ENCODE data around the gene FOXI3.
"Not testable (repeated sequence)": the region's sequence is repeated elsewhere in the genome, so short reads cannot be mapped to it uniquely, and the experiment has no call there.

The FOXI3 gene

DNA sequence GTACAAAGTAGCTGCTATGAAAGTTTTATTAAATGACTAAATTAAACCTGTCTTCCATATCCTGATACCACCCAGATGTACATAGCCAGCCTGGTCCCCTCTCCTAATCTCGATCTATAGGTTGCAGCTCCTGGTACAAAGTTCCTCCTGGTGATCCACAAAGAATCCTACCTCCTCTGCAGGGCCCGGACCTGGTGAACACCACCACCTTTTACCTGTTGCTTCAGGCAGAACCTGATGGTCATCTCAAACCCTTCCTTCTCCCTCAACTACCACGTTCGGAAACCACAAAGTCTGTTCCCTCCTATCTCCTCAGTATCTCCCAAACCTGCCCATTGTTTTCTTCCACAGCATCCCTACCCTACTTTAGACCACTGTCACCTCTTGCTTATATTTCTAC is 15.5 kb downstream of the FOXI3 start:
- DNase-seq = no peak

DNA sequence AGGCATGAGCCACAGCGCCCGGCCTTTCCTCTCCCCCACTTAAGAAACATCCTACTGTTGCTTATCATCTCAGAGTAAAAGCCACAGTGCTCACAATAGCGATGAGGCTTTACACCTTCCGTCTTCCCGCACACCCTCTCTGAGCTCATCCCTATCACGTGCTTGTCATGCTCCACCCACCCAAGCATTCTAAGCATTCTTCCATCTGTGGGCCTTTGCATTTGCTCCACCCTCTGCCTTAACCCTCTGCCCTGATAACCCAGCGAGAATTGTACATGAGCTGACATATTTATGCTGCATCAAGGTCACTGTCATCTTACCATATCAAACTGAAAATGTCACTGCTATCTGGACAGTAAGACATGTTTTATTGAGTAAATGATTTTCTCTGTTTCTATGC is 22.6 kb downstream of the FOXI3 start:
- no peak for DNase-seq

DNA sequence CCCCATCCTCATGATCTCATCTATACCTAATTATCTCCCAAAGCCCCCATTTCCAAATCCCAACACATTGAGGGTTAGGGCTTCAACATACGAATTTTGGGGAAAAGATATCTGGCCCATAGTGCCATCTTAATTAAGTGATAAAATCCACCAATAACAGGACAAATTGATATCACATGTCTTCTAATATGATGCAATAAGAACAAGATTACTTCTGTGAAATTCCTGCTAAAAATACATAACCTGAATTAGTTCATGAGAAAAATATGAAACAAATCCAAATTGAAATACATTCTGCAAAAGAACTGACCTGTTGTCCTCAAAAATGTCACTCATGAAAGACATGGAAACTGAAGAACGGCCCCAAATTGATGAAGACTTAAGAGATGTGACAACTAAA is 28.8 kb downstream of the FOXI3 start:
- DNase-seq = no peak

DNA sequence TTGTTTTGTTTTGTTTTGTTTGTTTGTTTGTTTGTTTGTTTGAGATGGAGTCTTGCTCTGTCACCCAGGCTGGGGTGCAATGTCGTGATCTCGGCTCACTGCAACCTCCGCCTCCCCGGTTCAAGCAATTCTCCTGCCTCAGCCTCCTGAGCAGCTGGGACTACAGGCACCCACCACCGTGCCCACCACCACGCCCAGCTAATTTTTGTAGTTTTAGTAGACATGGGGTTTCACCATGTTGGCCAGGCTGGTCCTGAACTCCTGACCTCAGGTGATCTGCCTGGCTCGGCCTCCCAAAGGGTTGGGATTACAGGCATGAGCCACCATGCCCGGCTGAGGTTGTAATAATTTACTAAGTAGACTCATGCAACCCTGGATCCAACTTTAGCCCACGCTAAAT is 33.4 kb downstream of the FOXI3 start:
- DNase-seq = not testable (repeated sequence)

DNA sequence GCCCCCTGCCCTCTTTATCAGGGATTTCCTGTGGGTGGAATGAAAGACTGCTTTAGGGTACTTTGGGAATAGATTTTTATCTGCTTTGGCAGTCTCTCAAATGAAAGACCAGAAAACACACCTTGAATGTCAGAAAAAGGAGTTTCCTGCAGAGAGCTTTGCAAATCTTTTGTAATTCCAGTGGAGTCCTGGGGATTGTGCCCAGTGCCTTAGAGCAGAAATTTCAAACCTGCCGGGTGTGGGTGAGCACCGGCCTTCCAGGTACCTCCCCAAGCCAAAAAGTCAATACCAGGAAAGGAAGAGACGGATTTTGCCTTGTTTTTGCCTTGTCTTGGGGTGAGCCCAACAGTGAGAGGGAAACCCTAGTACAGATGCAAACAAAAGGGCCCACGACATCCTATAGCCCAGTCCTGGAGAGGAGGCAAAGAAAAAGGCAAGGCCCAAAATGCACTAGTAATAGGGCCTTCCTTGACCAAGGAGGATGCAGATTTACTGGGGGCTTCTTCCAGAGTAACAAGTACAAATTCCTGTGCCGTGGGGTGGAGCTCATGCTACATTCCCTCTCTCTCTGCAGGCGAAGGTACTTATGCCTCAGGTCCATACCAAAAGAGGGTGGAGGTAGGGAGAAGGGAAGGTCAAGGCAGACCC is 36.4 kb downstream of the FOXI3 start:
- no peak for DNase-seq

DNA sequence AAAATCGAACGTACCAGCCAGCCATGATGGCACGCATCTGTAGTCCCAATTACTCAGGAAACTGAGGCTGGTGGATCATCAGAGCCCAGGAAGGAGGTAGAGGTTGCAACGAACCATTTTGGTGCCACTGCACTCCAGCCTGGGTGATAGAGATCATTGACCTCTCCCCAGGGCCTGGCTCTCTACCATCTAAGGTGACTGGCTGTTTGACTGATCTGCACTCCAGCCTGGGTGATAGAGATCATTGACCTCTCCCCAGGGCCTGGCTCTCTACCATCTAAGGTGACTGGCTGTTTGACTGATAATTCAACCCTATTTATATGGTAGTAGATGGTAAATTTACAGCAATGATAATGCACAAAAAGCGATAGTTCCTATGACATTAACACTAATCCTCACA is 43.6 kb downstream of the FOXI3 start:
- DNase-seq = not testable (repeated sequence)

DNA sequence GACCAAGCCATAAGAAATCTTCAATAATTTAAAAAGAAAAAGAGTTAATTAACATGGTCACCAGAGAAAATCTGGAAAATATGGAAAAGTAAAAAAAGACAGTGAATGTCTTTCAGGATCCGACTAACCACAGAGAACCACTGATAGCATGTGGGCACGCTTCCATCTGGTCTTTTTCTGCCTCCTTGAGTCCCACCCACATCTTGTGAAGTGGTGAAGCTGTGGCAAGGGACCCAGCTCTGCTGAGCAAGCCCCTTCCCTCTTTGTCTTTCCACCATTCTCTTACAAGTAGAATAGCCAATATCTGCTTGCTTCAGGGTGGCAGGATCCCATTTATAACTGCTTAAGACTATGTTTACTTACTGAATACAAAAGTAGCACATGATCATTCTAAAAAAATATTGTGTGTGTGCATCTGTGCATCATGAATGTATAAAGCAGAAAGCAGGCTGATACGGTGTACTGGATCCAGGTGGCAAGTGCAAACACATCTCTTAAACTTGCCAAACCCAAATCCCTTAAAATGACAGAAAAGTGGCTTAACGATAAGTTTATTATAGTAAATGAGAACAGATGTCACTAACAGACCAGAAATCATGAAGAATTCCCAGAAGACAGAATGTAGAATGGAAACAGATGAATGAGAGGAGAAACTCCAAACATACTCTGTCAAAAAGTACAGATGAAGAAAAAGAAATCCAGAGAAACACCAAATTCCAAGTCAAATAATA is 52.3 kb downstream of the FOXI3 start:
- DNase-seq = no peak

DNA sequence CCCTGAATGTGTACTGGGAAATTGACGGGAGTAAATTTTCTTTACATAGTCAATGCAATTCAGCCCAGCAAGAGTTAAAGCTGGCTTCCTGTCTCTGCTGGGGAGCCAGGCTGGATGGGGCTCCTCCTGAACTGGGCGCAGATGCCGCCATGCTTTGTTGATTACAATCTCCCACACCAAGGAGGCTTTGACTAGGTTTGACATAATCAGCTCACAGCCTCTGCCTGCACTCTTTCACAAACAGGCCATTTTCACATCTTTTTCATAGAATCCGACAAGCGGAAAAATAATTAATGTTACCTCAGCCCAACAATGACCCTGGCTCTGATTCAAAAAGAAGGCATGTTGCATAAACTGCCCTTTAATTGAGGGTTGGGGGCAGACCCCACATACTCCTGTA is 54.3 kb downstream of the FOXI3 start:
- DNase-seq = no peak

All from NCI-H510A treated with DMSO at 0.1 percent for 48 hours (cell line).